H1 (cell line): Measurements from ENCODE around the gene NR3C2.

ENCODE experiments used
- BRCA1 ChIP-seq: IDR thresholded peaks from 2 replicates; pipeline ENCODE4 v1.6.1; 2012; ENCODE audit warnings: low read depth, low read length, improper control_type of control experiment
- CEBPB ChIP-seq: IDR thresholded peaks from 2 replicates; pipeline ENCODE4 v1.6.1; 2012; ENCODE audit warnings: low read depth, low read length
- CREB1 ChIP-seq: IDR thresholded peaks from 2 replicates; pipeline ENCODE4 v1.6.1; 2012; ENCODE audit warnings: inconsistent platforms
- EZH2 ChIP-seq: fragments of 200-600 bp; sonication (generic); IDR thresholded peaks from 2 replicates; pipeline ENCODE4 v1.7.1; 2012; ENCODE audit warnings: low read depth, mild to moderate bottlenecking, moderate library complexity, low read length, inconsistent platforms; ENCODE audit not compliant: severe bottlenecking
- JUND ChIP-seq: IDR thresholded peaks from 2 replicates; pipeline ENCODE4 v1.6.1; 2011; ENCODE audit warnings: mild to moderate bottlenecking, improper control_type of control experiment, low read length
- PHF8 ChIP-seq: fragments of 200-600 bp; sonication (generic); conservative IDR thresholded peaks from 2 replicates; pipeline ENCODE4 v1.7.1; 2012; ENCODE audit warnings: low read depth, mild to moderate bottlenecking, inconsistent platforms, low read length, moderate library complexity
- POLR2AphosphoS5 ChIP-seq: IDR thresholded peaks from 2 replicates; pipeline ENCODE4 v1.6.1; 2011; ENCODE audit warnings: low read depth, low read length
- RAD21 ChIP-seq, 2 experiments: IDR thresholded peaks in 1 of 2; conservative IDR thresholded peaks in 1 of 2; 2 replicates each; pipeline ENCODE4 v1.6.1; 2011; ENCODE audit warnings: low read depth in 2 of 2, low read length in 2 of 2, improper control_type of control experiment in 1 of 2, inconsistent platforms in 1 of 2, mild to moderate bottlenecking in 1 of 2, moderate library complexity in 1 of 2
- RFX5 ChIP-seq: IDR thresholded peaks from 2 replicates; pipeline ENCODE4 v1.6.1; 2011; ENCODE audit warnings: low read depth, low read length, improper control_type of control experiment, borderline replicate concordance
- TF ChIP-seq, protein P1 (sequence below), 3 experiments: IDR thresholded peaks; 1 replicate in 2 of 3; 2 replicates in 1 of 3; pipeline versions ENCODE4 v1.5.1 to v1.6.1; 2011; ENCODE audit warnings: low read length in 3 of 3, mild to moderate bottlenecking in 3 of 3, inconsistent platforms in 2 of 3, low read depth in 1 of 3, moderate library complexity in 1 of 3; ENCODE audit not compliant: insufficient read depth in 1 of 3; ENCODE audit errors: control extremely low read depth in 1 of 3
- TF ChIP-seq, protein P2 (sequence below): IDR thresholded peaks from 2 replicates; pipeline ENCODE4 v1.6.1; 2012; ENCODE audit warnings: low read length, inconsistent platforms
- TF ChIP-seq, protein P3 (sequence below): IDR thresholded peaks from 2 replicates; pipeline ENCODE4 v1.6.1; 2012; ENCODE audit warnings: inconsistent platforms

DNA sequence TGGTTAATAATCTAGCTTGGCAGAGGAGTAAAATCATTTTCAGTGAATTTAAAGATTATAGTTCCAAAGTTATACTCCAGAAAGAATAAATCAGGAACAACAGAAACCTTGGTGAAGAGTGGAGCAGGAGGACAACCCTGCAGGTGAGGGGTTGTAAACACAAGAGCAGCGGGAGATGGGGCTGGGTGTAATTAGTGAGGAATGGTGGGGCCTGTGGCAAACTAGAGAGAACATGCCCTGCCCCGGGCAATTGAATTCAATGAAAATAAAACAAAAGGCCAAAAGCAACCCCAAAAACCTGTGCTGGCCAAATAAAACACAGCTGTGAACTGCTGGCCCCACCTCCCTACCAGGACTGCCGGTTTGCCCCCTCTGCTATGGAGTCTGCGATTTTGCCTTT is 325.2 kb downstream of the NR3C2 start:
- no peak for TF ChIP-seq RFX5
- TF ChIP-seq RAD21 (IDR thresholded peaks at IDR 0.05 in 1 of 2, conservative IDR thresholded peaks at IDR 0.05 in 1 of 2; ENCODE audit: low read depth in 2 of 2, low read length in 2 of 2), result no peak
- TF ChIP-seq, protein P1, sequence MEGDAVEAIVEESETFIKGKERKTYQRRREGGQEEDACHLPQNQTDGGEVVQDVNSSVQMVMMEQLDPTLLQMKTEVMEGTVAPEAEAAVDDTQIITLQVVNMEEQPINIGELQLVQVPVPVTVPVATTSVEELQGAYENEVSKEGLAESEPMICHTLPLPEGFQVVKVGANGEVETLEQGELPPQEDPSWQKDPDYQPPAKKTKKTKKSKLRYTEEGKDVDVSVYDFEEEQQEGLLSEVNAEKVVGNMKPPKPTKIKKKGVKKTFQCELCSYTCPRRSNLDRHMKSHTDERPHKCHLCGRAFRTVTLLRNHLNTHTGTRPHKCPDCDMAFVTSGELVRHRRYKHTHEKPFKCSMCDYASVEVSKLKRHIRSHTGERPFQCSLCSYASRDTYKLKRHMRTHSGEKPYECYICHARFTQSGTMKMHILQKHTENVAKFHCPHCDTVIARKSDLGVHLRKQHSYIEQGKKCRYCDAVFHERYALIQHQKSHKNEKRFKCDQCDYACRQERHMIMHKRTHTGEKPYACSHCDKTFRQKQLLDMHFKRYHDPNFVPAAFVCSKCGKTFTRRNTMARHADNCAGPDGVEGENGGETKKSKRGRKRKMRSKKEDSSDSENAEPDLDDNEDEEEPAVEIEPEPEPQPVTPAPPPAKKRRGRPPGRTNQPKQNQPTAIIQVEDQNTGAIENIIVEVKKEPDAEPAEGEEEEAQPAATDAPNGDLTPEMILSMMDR (IDR thresholded peaks at IDR 0.05; ENCODE audit: control extremely low read depth in 1 of 3, insufficient read depth in 1 of 3, low read depth in 1 of 3, low read length in 3 of 3), result no peak
- TF ChIP-seq POLR2AphosphoS5, result no peak
- no peak for TF ChIP-seq CEBPB
- TF ChIP-seq BRCA1, result no peak
- TF ChIP-seq, protein P2, sequence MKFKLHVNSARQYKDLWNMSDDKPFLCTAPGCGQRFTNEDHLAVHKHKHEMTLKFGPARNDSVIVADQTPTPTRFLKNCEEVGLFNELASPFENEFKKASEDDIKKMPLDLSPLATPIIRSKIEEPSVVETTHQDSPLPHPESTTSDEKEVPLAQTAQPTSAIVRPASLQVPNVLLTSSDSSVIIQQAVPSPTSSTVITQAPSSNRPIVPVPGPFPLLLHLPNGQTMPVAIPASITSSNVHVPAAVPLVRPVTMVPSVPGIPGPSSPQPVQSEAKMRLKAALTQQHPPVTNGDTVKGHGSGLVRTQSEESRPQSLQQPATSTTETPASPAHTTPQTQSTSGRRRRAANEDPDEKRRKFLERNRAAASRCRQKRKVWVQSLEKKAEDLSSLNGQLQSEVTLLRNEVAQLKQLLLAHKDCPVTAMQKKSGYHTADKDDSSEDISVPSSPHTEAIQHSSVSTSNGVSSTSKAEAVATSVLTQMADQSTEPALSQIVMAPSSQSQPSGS, result no peak
- no peak for TF ChIP-seq CREB1
- no peak for TF ChIP-seq PHF8
- no peak for TF ChIP-seq EZH2
- no peak for TF ChIP-seq JUND
- TF ChIP-seq, protein P3, sequence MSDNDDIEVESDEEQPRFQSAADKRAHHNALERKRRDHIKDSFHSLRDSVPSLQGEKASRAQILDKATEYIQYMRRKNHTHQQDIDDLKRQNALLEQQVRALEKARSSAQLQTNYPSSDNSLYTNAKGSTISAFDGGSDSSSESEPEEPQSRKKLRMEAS, result no peak
